Transverse colon (tissue), 4 donors: ENCODE measurements around the gene MGMT. TPM values are rescaled to one million over a fixed set of nuclear protein-coding genes. Genes with fewer than 3 reads are reported as not detected.

ENCODE experiments used
- DNase-seq: peaks from one replicate; pipeline ENCODE4 v3.0.0-alpha.2; 2019
- H3K27ac ChIP-seq, 4 donors: fragments of 200-600 bp; sonication (generic); 2 replicates each; pipeline ENCODE4 v1.5.1; 2016 to 2018; ENCODE audit warnings: inconsistent platforms in 4 of 4
- H3K27me3 ChIP-seq: fragments of 200-600 bp; sonication (generic); 2 replicates; pipeline ENCODE4 v1.5.1; 2017; ENCODE audit warnings: inconsistent platforms
- H3K36me3 ChIP-seq, 4 donors: fragments of 200-600 bp; sonication (generic); 2 replicates each; pipeline ENCODE4 v1.5.1; 2017 to 2019; ENCODE audit warnings: inconsistent platforms in 4 of 4
- H3K4me1 ChIP-seq, 4 donors: fragments of 200-600 bp; sonication (generic); 2 replicates each; pipeline ENCODE4 v1.5.1; 2017 to 2020; ENCODE audit warnings: inconsistent platforms in 4 of 4
- H3K4me3 ChIP-seq, 4 donors: fragments of 200-600 bp; sonication (generic); 1 replicate in 1 of 4; 2 replicates in 3 of 4; pipeline versions ENCODE4 v1.5.1 to v1.6.1; 2017 to 2019; ENCODE audit warnings: inconsistent platforms in 4 of 4
- H3K9me3 ChIP-seq, 2 donors: fragments of 200-600 bp; sonication (generic); 2 replicates each; pipeline ENCODE4 v1.5.1; 2017 to 2019; ENCODE audit warnings: inconsistent platforms in 2 of 2
- CTCF ChIP-seq, 5 experiments: fragments of 200-600 bp in 3 of 5; fragments of 450-650 bp in 2 of 5; sonication (generic) in 3 of 5; IDR thresholded peaks; 1 replicate in 2 of 5; 2 replicates in 3 of 5; pipeline ENCODE4 v1.5.1; 2016 to 2017; ENCODE audit warnings: antibody characterized with exemption in 5 of 5, inconsistent platforms in 3 of 5, mild to moderate bottlenecking in 2 of 5, moderate library complexity in 1 of 5
- EP300 ChIP-seq: sonication (generic); formaldehyde crosslinking; IDR thresholded peaks from one replicate; pipeline ENCODE4 v1.6.1; 2017; ENCODE audit warnings: antibody characterized with exemption, low read depth
- POLR2A ChIP-seq: fragments of 450-650 bp; IDR thresholded peaks from one replicate; pipeline ENCODE4 v1.6.1; 2016; ENCODE audit warnings: antibody characterized with exemption, mild to moderate bottlenecking, moderate library complexity
- POLR2AphosphoS5 ChIP-seq, 3 donors: sonication (generic); formaldehyde crosslinking; IDR thresholded peaks; one replicate each; pipeline ENCODE4 v1.6.1; 2016; ENCODE audit warnings: antibody characterized with exemption in 3 of 3
- whole genome bisulfite sequencing, 2 donors: methylation state at CpG; one replicate each; pipeline ENCODE4 v1.1.5; 2018; ENCODE audit warnings: low coverage in 1 of 2; 5-methylcytosine and 5-hydroxymethylcytosine counted together
- in situ Hi-C, 4 donors: fragments of 200-750 bp; cut with MboI; loops; one replicate each; pipeline versions ENCODE4 v1.15.0 to v1.15.1; 2017; ENCODE audit warnings: low sequenced_read_pairs in 3 of 4, low pct_ligation_motif_present in 1 of 4, low pct_unique_long_range_greater_than_20kb in 1 of 4
- intact Hi-C: fragments of 100-400 bp; cut with DNase I; formaldehyde crosslinking; loops from one replicate; pipeline ENCODE4 v1.15.1; 2023; ENCODE audit warnings: low total_unique reads
- total RNA-seq, 4 donors: library from RNA; depleted of rRNA; stranded (reverse); fragments of >200 nt; gene quantifications; one replicate each; pipeline ENCODE4 v1.1.0, GENCODE V29; 2016

Gene MGMT
- total RNA-seq, 4 donors from 2014 or later: 6.6 to 28.9 (median 14.0) TPM

- Histone ChIP-seq H3K4me1 (no peaks in the 10 kb centered on the region), H3K36me3 (no peaks in the 10 kb centered on the region), H3K4me3 (no peak overlapping the region), H3K27me3 (no peaks in the 10 kb centered on the region), H3K9me3 (no peaks in the 10 kb centered on the region), H3K27ac (no peak overlapping the region)
- TF ChIP-seq CTCF (IDR thresholded peaks at IDR 0.05) (no peak), POLR2A (no peak), POLR2AphosphoS5 (IDR thresholded peaks at IDR 0.05) (no peak), EP300 (no peak)
- in situ Hi-C loops (no loop called here), intact Hi-C loops (no loop called here)
- 94% methylated on average over 3 to 18 of the region's 25 CpGs for WGBS, 2 donors
- DNase-seq: peak; percentile 3
These were observed 299.8 kb downstream of the MGMT start for GRCh38 chr10:129766611-129767550.

- H3K9me3 ChIP-seq: no peaks in the 10 kb centered on the region
- no peaks in the 10 kb centered on the region for H3K27me3 ChIP-seq
- no peaks in the 10 kb centered on the region for H3K36me3 ChIP-seq
- TF ChIP-seq CTCF (IDR thresholded peaks at IDR 0.05) (no peak), POLR2A (no peak), EP300 (no peak), POLR2AphosphoS5 (IDR thresholded peaks at IDR 0.05) (no peak)
- peak; percentile 2 for DNase-seq
- 73 to 97% methylated on average over 2 to 10 of the region's 10 CpGs for WGBS, 2 donors
- H3K4me3 ChIP-seq: no peak overlapping the region
- no peaks in the 10 kb centered on the region for H3K4me1 ChIP-seq
- in situ Hi-C loops: no loop called here
- no peak overlapping the region for H3K27ac ChIP-seq
- intact Hi-C loops: no loop called here
These were observed 300.7 kb downstream of the MGMT start for GRCh38 chr10:129767751-129768150.

GRCh38 chr10:129768437-129769355 is 301.7 kb downstream of the MGMT start:
- H3K9me3 ChIP-seq: no peaks in the 10 kb centered on the region
- 91 to 96% methylated on average over 5 to 33 of the region's 44 CpGs for WGBS, 2 donors
- H3K4me3 ChIP-seq: no peak overlapping the region
- in situ Hi-C loops (no loop called here), intact Hi-C loops (no loop called here)
- no peaks in the 10 kb centered on the region for H3K27me3 ChIP-seq
- no peaks in the 10 kb centered on the region for H3K4me1 ChIP-seq
- TF ChIP-seq EP300: no peak
- TF ChIP-seq POLR2A: no peak
- no peak for TF ChIP-seq POLR2AphosphoS5 (IDR thresholded peaks at IDR 0.05)
- TF ChIP-seq CTCF (IDR thresholded peaks at IDR 0.05): no peak
- H3K36me3 ChIP-seq: no peaks in the 10 kb centered on the region
- H3K27ac ChIP-seq: no peak overlapping the region
- DNase-seq: peak; percentile 4
